HFFc6 (cell line): ENCODE results near the gene FARP1. TPM values are rescaled to one million over a fixed set of nuclear protein-coding genes. Genes with fewer than 3 reads are reported as not detected.

Experiments
- DNase-seq: peaks from one replicate; pipeline ENCODE4 v3.0.0-alpha.2; 2018
- H3K27ac Mint-ChIP-seq: 2 replicates; pipeline ENCODE4 v1.8.0; 2020; ENCODE audit warnings: mild to moderate bottlenecking, mixed read lengths
- H3K27me3 Mint-ChIP-seq: 2 replicates; pipeline ENCODE4 v1.8.0; 2021; ENCODE audit warnings: mild to moderate bottlenecking, moderate library complexity, mixed read lengths; ENCODE audit not compliant: insufficient read depth
- H3K36me3 Mint-ChIP-seq: 2 replicates; pipeline ENCODE4 v1.8.0; 2021; ENCODE audit warnings: low read depth, mixed read lengths
- H3K4me1 Mint-ChIP-seq: 2 replicates; pipeline ENCODE4 v1.8.0; 2020; ENCODE audit warnings: low read depth, mixed read lengths
- H3K4me3 Mint-ChIP-seq: 2 replicates; pipeline ENCODE4 v1.8.0; 2020; ENCODE audit warnings: mild to moderate bottlenecking, moderate library complexity, mixed read lengths
- H3K9me3 Mint-ChIP-seq: 2 replicates; pipeline ENCODE4 v1.8.0; 2020; ENCODE audit warnings: mild to moderate bottlenecking, mixed read lengths
- CTCF ChIP-seq: fragments of 200-600 bp; sonication (generic); IDR thresholded peaks from 2 replicates; pipeline ENCODE4 v1.5.0; 2021; ENCODE audit warnings: antibody characterized with exemption, mild to moderate bottlenecking
- total RNA-seq, 6 experiments: library from RNA; stranded (reverse); fragmentation: NEBNext Ultra II Directional; extraction: Animal tissue kit (Norgen Biotek cat#: 25700); gene quantifications; 2 replicates in 1 of 6; 3 replicates in 5 of 6; pipeline ENCODE4 v1.2.3, GENCODE V29; 2021

FARP1 gene
- total RNA-seq, 6 experiments from 2014 or later = 140 to 181 (median 150) TPM

DNA sequence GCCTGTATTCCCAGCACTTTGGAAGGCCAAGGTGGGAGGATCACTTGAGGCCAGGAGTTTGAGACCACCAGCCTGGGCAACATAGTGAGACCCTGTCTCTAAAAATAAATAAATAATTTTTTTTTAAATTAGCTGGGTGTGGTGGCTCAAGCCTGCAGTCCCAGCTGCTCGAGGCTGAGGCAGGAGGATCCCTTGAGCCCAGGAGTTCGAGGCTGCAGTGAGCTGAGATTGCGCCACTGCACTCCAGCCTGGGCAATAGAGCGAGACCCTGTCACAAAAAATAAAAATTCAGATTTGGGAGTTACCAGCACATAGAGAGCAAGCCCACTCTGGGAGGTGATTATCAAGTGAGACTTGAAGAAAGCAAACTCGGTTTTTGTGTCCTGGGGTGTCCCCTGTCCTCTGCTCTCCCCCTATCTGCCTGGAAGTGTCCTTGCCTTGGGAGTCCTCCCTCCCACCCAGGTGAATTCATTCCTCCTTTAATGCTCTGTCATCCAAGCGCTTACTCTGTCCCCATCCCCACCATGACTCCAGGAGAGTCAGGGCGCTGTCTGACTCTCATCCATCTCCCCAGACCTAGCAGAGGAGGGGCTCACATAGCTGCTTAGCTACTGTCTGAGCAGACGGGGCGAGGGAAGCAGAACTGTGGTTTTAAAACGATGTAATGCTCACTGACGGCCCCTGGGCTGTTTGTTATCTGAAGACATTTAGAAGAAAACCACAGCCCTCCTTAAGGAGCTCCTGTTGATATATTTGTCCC, 287.3 kb downstream of the FARP1 start:
- Mint-ChIP-seq H3K9me3 (no peaks in the 10 kb centered on the region), H3K4me3 (no peak overlapping the region; the same call in 1 of the 2 replicates), H3K4me1 (peaks cover 6% of the 10 kb centered on the region), H3K36me3 (peaks cover 38% of the 10 kb centered on the region), H3K27me3 (peaks cover 12% of the 10 kb centered on the region), H3K27ac (0 out of 2 replicates have a peak overlapping the region, but pooled peaks have one; percentile 18)
- TF ChIP-seq CTCF = no peak
- no peak for DNase-seq

- Mint-ChIP-seq H3K27ac (no peak overlapping the region), H3K4me1 (peaks cover 6% of the 10 kb centered on the region), H3K9me3 (no peaks in the 10 kb centered on the region), H3K27me3 (peaks cover 10% of the 10 kb centered on the region), H3K4me3 (no peak overlapping the region), H3K36me3 (peaks cover 34% of the 10 kb centered on the region)
- TF ChIP-seq CTCF = no peak
- no peak for DNase-seq
Measured at GRCh38 chr13:98432638-98433037, 289.7 kb downstream of the FARP1 start.

- H3K27me3 Mint-ChIP-seq = peaks cover 7% of the 10 kb centered on the region
- H3K36me3 Mint-ChIP-seq = peaks cover 27% of the 10 kb centered on the region
- DNase-seq = no peak
Measured at GRCh38 chr13:98433654-98434053, 290.8 kb downstream of the FARP1 start.

DNA sequence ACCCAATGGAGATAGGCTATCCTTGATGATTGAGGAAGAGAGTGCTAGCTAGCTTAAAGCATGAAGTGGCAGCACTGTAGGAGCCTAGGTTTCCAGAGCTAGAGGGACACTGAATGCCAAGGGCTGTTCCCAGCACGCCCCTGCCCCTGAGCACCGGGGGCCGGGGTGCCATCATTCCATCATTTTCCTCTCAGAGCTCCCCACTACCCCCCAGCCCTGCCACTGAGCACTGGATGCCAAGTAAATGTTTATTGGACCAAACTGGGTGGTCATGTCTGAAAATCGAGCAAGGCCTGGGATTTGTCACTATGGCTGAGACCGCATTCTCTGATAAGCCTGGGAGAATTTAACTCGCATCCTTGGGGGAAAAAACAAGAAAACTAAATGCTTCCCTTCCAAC, 291.2 kb downstream of the FARP1 start:
- H3K9me3 Mint-ChIP-seq = no peaks in the 10 kb centered on the region
- no peak overlapping the region for H3K4me3 Mint-ChIP-seq
- peaks cover 23% of the 10 kb centered on the region for H3K36me3 Mint-ChIP-seq

More at GRCh38 chr13:98433654-98434053, 290.8 kb downstream of the FARP1 start:
- no peak overlapping the region for H3K4me3 Mint-ChIP-seq
- TF ChIP-seq CTCF = no peak
- no peaks in the 10 kb centered on the region for H3K4me1 Mint-ChIP-seq
- no peaks in the 10 kb centered on the region for H3K9me3 Mint-ChIP-seq
- H3K27ac Mint-ChIP-seq = no peak overlapping the region

GRCh38 chr13:98435376-98435775, 292.5 kb downstream of the FARP1 start:
- Mint-ChIP-seq H3K27me3 (peaks cover 5% of the 10 kb centered on the region), H3K4me1 (no peaks in the 10 kb centered on the region), H3K27ac (no peak overlapping the region), H3K4me3 (no peak overlapping the region), H3K36me3 (peaks cover 26% of the 10 kb centered on the region), H3K9me3 (no peaks in the 10 kb centered on the region)
- no peak for DNase-seq
- TF ChIP-seq CTCF = no peak

More for the DNA sequence above, 291.2 kb downstream of the FARP1 start:
- no peaks in the 10 kb centered on the region for H3K4me1 Mint-ChIP-seq
- H3K27ac Mint-ChIP-seq = no peak overlapping the region
- TF ChIP-seq CTCF = no peak
- H3K27me3 Mint-ChIP-seq = peaks cover 7% of the 10 kb centered on the region
- no peak for DNase-seq
